ENCODE data around the gene RERE.

GRCh38 chr1:8410791-8411190, 406.6 kb downstream of the RERE start:
- no peak for TF ChIP-seq CTCF (IDR thresholded peaks at IDR 0.05)
- TF ChIP-seq POLR2A (IDR thresholded peaks at IDR 0.05) = no peak
- no peak for TF ChIP-seq EP300 (IDR thresholded peaks at IDR 0.05)
